Activated T-cell treated with anti-CD3 and anti-CD28 coated beads, Interleukin-2, amount 50 U/mL, for 4 hours (primary cell): Measurements from ENCODE around the gene CHI3L2. TPM values are rescaled to one million over a fixed set of nuclear protein-coding genes. Genes with fewer than 3 reads are reported as not detected.
A peak's percentile ranks its signal among the peaks of the same experiment; 100 is the strongest.

Source experiments
- ATAC-seq, 2 donors: fragments of 200-7000 bp; cut with Tn5 transposase; one replicate each; pipeline ENCODE4 v1.10.0; 2021
- DNase-seq: peaks from one replicate; pipeline ENCODE4 v3.0.0-alpha.2; 2020
- H3K27me3 Mint-ChIP-seq: one replicate; pipeline ENCODE4 v1.8.0; 2021; ENCODE audit warnings: low read depth, mixed read lengths
- H3K36me3 Mint-ChIP-seq: one replicate; pipeline ENCODE4 v1.8.0; 2022; ENCODE audit warnings: mixed read lengths; ENCODE audit not compliant: insufficient read depth
- H3K4me1 Mint-ChIP-seq: one replicate; pipeline ENCODE4 v1.8.0; 2021; ENCODE audit warnings: low read depth, mixed read lengths
- H3K4me3 Mint-ChIP-seq: one replicate; pipeline ENCODE4 v1.8.0; 2021; ENCODE audit warnings: mild to moderate bottlenecking, moderate library complexity, mixed read lengths
- H3K9me3 Mint-ChIP-seq: one replicate; pipeline ENCODE4 v1.8.0; 2021; ENCODE audit warnings: mixed read lengths
- total RNA-seq, 3 donors: library from RNA; stranded (reverse); gene quantifications; one replicate each; pipeline ENCODE4 v1.2.1, GENCODE V29; 2021

CHI3L2 gene
- total RNA-seq, 3 donors from 2014 or later = 1.2 to 2.3 (median 1.8) TPM

DNA sequence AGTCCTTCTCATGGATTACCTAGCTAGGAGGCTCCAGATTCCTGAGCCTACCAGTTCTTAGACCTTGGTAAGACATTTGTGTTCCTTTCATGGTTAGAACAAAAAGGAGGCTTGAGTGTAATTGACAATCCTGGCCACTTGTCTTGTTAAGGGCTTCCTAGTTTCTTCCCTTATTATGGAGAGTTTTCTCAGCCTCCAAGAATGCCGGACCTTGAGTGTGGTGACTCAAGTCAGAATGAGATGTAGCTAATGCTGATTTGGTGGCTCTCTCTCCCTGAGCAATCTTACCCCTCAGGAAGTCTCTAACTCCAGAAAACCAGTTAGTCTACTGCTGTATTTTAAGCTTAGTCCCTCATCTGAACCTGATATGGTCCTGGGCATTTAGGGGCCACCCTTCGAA, 14.3 kb downstream of the CHI3L2 start:
- Mint-ChIP-seq H3K4me1 (peaks cover 9% of the 10 kb centered on the region), H3K4me3 (no peak overlapping the region), H3K36me3 (peaks cover 40% of the 10 kb centered on the region), H3K27me3 (no peaks in the 10 kb centered on the region), H3K9me3 (no peaks in the 10 kb centered on the region)
- ATAC-seq (no peak), DNase-seq (no peak)

DNA sequence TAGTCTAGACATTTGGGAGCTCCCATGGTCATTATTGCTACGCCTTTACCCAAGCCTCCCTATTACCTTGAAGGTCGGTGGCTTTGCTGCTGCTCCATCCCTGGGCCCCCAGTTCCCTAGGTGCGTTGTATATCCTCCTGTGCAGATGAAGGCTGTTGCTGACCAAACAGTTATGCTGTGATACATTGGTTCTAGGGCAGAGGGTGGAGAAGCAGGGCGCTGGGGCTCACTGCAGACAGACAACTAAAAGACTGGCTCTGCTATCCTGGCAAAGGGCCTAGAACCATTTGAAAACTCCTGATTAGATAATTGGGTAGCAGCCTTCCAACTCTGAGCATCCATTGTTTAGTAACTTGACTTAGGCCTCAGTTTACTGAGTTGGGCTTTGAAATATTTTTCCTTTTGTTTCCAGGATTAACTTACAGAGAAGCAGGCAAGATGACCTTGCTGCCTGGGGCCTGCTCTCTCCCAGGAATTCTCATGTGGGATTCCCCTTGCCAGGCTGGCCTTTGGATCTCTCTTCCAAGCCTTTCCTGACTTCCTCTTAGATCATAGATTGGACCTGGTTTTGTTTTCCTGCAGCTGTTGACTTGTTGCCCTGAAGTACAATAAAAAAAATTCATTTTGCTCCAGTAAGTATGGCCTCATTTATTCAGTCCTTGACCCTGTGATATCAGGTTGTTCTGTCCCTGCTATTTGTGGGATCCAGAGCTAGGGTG, 15.5 kb downstream of the CHI3L2 start:
- H3K36me3 Mint-ChIP-seq = peaks cover 32% of the 10 kb centered on the region
- no peaks in the 10 kb centered on the region for H3K27me3 Mint-ChIP-seq
- H3K4me3 Mint-ChIP-seq = no peak overlapping the region
- DNase-seq (no peak), ATAC-seq (no peak)
- H3K4me1 Mint-ChIP-seq = peaks cover 3% of the 10 kb centered on the region
- no peaks in the 10 kb centered on the region for H3K9me3 Mint-ChIP-seq

GRCh38 chr1:111247125-111247838, 19.8 kb downstream of the CHI3L2 start:
- peaks cover 8% of the 10 kb centered on the region for H3K36me3 Mint-ChIP-seq
- no peaks in the 10 kb centered on the region for H3K27me3 Mint-ChIP-seq
- no peak overlapping the region for H3K4me3 Mint-ChIP-seq
- no peak for ATAC-seq
- H3K4me1 Mint-ChIP-seq = peaks cover 10% of the 10 kb centered on the region
- DNase-seq = no peak
- H3K9me3 Mint-ChIP-seq = no peaks in the 10 kb centered on the region

DNA sequence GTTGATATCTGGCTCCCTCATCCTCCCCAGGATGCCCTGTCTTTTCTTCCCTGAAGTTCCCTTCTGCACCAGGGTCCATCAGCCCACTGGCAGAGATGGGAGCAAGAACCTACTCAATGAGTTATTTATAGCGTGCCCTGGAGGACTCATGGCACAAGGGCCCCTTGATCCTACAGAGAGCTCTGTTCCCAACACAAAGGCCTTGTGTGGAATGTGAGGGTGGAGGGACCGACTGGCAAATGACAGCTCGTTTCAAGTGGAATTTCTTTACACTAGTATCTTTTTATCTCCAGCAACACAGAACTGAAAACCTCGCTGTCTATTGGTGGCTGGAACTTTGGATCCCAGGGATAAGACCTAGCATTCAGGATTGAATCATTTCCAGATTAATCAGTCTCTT, 22.4 kb downstream of the CHI3L2 start:
- no peak for DNase-seq
- Mint-ChIP-seq H3K27me3 (no peaks in the 10 kb centered on the region), H3K36me3 (no peaks in the 10 kb centered on the region), H3K4me1 (peaks cover 12% of the 10 kb centered on the region), H3K9me3 (no peaks in the 10 kb centered on the region), H3K4me3 (no peak overlapping the region)
- no peak for ATAC-seq

GRCh38 chr1:111251570-111251969, 24.1 kb downstream of the CHI3L2 start:
- Mint-ChIP-seq H3K36me3 (no peaks in the 10 kb centered on the region), H3K4me1 (peaks cover 12% of the 10 kb centered on the region), H3K9me3 (no peaks in the 10 kb centered on the region), H3K4me3 (no peak overlapping the region), H3K27me3 (no peaks in the 10 kb centered on the region)
- ATAC-seq (peak; percentile 57 to 66), DNase-seq (no peak)

- Mint-ChIP-seq H3K36me3 (no peaks in the 10 kb centered on the region), H3K4me1 (peaks cover 12% of the 10 kb centered on the region), H3K9me3 (no peaks in the 10 kb centered on the region), H3K4me3 (no peak overlapping the region), H3K27me3 (no peaks in the 10 kb centered on the region)
- DNase-seq (no peak), ATAC-seq (no peak)
Observed at GRCh38 chr1:111252786-111253185, 25.3 kb downstream of the CHI3L2 start.

DNA sequence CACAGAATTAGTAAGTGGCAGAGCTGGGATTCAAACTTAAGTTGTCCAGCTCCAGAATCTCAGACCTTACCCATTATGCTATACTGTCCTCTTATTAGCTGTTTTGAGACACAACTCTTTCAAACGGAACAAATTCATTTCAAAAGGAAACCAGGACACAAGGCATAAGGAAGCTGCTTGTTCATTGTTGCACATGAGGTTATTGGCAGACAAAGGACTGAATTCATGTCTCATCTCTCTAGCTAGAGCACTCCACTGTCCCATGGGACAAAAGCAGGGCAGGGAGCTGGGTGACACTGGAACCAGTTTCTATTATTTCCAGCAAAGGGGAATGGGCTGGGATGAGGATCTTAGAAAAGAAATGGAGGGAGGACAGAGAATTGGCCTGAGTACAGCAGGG, 26.4 kb downstream of the CHI3L2 start:
- H3K9me3 Mint-ChIP-seq = no peaks in the 10 kb centered on the region
- no peaks in the 10 kb centered on the region for H3K27me3 Mint-ChIP-seq
- no peak for ATAC-seq
- H3K36me3 Mint-ChIP-seq = no peaks in the 10 kb centered on the region
- peaks cover 12% of the 10 kb centered on the region for H3K4me1 Mint-ChIP-seq
- DNase-seq = no peak
- no peak overlapping the region for H3K4me3 Mint-ChIP-seq

DNA sequence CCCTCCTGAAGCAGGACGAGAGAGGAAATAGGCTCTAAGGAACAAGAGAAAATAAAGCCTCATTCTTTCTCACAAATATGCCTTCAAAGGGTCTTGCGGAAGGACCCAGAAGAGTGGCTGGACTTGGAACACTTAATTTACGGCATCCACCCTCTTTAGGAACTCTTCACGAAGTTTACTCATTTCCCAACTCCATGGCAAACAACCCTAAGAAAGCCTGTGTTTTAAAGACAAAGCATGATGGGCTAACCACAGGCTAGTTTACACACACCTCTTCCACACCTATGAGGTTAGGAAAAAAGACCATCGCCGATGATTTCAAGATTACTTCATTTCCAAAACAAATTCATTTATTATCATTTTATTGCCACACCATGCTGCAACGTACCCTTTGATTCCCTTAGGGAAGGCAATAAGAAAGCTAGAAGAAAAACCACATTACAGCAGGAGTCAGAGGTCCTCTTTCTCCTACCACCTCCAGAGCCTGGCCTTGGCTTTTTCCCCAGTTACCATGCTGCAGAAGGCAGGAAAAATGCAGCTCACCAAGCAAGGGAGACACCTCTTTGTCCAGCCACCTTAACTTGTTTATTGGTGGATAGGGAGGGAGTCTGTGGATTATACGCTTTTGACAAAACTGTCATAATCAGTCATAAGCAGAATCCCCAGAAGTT, 29.6 kb downstream of the CHI3L2 start:
- H3K9me3 Mint-ChIP-seq = no peaks in the 10 kb centered on the region
- DNase-seq = no peak

GRCh38 chr1:111267801-111268508, 40.4 kb downstream of the CHI3L2 start:
- Mint-ChIP-seq H3K4me1 (peaks cover 6% of the 10 kb centered on the region), H3K27me3 (peaks cover 30% of the 10 kb centered on the region), H3K4me3 (no peak overlapping the region)

More for the DNA sequence above, 29.6 kb downstream of the CHI3L2 start:
- H3K4me3 Mint-ChIP-seq = no peak overlapping the region
- H3K4me1 Mint-ChIP-seq = peaks cover 2% of the 10 kb centered on the region
- no peaks in the 10 kb centered on the region for H3K36me3 Mint-ChIP-seq
- no peak for ATAC-seq
- H3K27me3 Mint-ChIP-seq = no peaks in the 10 kb centered on the region

DNA sequence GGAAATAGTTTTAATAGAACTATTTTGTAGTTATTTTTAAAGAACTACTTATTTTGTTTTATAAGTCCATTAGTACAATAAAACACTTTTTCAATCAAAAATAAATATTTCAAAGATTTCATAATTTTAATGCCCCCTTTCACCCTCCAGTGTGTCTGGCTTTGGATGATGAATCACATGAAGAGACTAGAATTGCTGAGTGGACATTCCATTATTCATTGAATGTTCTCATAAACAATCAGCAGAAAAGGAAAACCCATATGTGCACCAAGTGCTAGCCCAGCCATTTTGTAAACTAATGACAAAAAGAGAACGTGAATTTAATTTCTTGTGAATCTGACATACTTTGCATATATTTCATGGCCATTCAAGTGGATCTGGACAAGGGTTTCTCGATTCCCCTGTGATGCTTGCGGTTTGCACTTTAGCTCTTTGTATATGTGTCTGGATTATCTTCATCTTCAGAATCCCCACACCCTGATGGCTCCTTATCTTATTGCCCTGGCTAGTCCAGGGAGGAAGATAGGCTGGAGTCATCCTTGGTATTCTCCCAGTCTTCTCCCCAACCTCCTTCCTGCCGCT, 42.4 kb downstream of the CHI3L2 start:
- peaks cover 16% of the 10 kb centered on the region for H3K9me3 Mint-ChIP-seq

More at GRCh38 chr1:111267801-111268508, 40.4 kb downstream of the CHI3L2 start:
- Mint-ChIP-seq H3K9me3 (peaks cover 32% of the 10 kb centered on the region), H3K36me3 (peaks cover 4% of the 10 kb centered on the region)
- ATAC-seq = no peak
- no peak for DNase-seq

DNA sequence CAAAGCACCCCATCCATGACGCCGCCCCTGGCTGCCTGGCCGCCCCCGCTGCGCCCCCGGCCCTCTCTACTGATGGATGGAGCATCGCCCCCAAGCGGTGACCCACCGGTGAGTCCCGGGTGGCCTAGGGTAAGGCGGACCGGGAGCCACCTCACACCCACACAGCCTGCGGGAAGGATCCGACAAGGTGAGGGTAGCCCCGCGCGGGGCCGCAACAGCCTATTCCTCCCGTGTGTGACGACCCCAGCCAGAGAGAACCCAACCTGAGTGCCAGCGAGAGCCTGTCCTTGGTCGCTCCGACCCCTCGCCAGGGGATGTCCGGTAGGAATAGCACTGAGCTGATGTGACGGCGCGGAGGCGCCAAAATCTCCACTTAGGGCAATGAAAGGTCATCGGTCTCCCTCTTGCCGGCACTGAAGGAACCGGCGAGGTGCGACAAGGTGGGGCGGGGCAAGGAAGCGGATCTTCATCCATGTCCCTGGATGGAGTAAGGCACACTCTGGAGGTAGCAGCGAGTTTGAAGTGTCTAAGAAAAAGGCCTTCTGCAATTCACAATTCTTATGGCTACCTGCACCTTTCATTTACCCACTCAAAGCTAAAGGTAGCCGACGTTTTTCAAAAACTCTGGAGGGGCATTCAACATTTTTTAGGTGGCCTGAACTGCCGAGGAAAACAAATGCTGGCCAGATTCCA, 43.4 kb downstream of the CHI3L2 start:
- ATAC-seq (peak in 1 of 2 donors; percentile 30), DNase-seq (no peak)
- H3K4me1 Mint-ChIP-seq = peaks cover 22% of the 10 kb centered on the region
- peaks cover 6% of the 10 kb centered on the region for H3K9me3 Mint-ChIP-seq
- peaks cover 2% of the 10 kb centered on the region for H3K36me3 Mint-ChIP-seq
- H3K4me3 Mint-ChIP-seq = peak overlapping the region; percentile 55
- peaks cover 30% of the 10 kb centered on the region for H3K27me3 Mint-ChIP-seq

More for the DNA sequence above, 42.4 kb downstream of the CHI3L2 start:
- H3K36me3 Mint-ChIP-seq = peaks cover 4% of the 10 kb centered on the region
- no peak overlapping the region for H3K4me3 Mint-ChIP-seq
- H3K4me1 Mint-ChIP-seq = peaks cover 15% of the 10 kb centered on the region
- no peak for DNase-seq
- ATAC-seq = no peak
- H3K27me3 Mint-ChIP-seq = peaks cover 30% of the 10 kb centered on the region

DNA sequence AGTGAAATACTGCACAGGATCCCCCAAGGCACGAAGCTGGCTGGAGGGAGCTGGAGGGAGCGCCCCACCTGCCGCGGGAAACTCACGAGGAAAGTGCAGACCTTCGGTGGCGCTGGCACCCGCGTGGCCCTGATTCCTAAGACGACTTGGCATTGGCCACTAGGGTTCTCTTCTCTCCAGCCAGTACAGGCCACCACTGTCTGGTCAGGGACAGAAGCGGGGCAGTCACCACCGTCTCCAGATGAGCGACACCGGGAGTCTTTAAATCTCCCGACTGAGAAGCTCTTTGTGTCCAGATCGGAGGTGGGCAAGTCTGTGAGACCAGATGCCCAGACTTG, 43.9 kb downstream of the CHI3L2 start:
- ATAC-seq = no peak

DNA sequence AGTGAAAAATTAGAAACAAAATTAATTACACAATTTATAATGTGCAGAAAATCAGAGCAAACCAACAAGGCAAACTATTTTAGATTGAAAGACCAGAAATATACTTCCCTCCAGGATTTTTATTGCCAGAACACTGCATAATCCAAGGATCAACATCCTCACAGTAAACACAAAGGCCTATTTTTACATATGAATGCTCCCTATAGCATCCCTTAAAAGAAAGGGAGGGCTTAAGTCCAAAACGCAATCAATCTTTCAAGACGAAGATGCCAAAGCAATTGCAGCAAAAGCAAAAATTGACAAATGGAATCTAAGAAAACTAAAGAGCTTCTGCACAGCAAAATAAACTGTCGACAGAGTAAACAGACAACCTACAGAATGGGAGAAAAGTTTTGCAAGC, 44.6 kb downstream of the CHI3L2 start:
- Mint-ChIP-seq H3K36me3 (peaks cover 2% of the 10 kb centered on the region), H3K9me3 (peaks cover 4% of the 10 kb centered on the region), H3K4me1 (peaks cover 32% of the 10 kb centered on the region), H3K27me3 (peaks cover 28% of the 10 kb centered on the region), H3K4me3 (no peak overlapping the region)
- no peak for ATAC-seq
- DNase-seq = no peak

More for the DNA sequence above, 43.9 kb downstream of the CHI3L2 start:
- Mint-ChIP-seq H3K9me3 (peaks cover 5% of the 10 kb centered on the region), H3K27me3 (peaks cover 28% of the 10 kb centered on the region), H3K36me3 (peaks cover 2% of the 10 kb centered on the region), H3K4me1 (peaks cover 27% of the 10 kb centered on the region), H3K4me3 (peak overlapping the region; percentile 55)
- no peak for DNase-seq
